Activated CD8-positive, alpha-beta memory T cell treated with anti-CD3 and anti-CD28 coated beads, Interleukin-2, amount 50 U/mL, for 48 hours (primary cell): ENCODE measurements around the gene RGMA.

Experiments
- DNase-seq: peaks from one replicate; pipeline ENCODE4 v3.0.0-alpha.2; 2020

RGMA gene, protein sequence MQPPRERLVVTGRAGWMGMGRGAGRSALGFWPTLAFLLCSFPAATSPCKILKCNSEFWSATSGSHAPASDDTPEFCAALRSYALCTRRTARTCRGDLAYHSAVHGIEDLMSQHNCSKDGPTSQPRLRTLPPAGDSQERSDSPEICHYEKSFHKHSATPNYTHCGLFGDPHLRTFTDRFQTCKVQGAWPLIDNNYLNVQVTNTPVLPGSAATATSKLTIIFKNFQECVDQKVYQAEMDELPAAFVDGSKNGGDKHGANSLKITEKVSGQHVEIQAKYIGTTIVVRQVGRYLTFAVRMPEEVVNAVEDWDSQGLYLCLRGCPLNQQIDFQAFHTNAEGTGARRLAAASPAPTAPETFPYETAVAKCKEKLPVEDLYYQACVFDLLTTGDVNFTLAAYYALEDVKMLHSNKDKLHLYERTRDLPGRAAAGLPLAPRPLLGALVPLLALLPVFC

DNA sequence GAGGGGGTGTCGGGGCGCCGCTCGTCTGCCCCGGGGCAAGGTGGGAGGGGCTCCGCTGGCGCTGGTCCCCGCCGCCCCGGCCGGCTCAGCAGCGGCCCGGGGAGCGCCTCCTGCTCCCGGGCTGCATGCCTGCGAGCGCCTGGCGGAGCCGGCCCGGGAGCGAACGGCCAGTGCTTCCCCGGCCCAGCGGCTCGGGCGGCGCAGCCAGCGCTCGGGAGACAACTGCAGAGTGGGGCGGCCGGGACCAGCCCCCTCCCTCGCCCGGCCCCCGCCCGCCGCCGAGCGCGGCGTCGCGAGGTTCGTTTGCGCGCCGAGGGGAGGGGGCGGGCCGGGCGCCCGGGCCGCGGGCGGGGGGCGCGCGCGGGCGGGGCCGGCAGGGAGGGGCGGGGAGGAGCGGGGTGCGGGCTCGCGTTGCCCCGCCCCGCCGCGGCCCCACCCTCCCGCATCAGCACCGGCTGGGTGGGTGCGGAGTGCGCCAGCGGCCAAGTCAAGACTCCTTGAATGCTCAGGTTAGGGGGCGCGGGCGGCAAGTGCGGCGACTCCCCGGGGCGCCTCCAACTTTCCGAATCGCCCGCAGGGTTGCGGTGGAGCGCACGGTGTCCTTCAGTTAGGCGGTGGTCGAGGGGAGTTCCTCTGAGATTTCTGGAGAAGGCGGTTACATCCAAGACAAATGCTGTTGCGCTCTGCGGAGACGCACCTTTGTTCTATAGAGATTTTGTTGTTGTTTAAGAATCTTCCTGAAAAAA, at the start of gene RGMA:
RGMA (minus strand) TSS at position 231 of the 746 bp plus-strand sequence. CDS start 279 bp downstream, outside the sequence.
- no peak for DNase-seq

DNA sequence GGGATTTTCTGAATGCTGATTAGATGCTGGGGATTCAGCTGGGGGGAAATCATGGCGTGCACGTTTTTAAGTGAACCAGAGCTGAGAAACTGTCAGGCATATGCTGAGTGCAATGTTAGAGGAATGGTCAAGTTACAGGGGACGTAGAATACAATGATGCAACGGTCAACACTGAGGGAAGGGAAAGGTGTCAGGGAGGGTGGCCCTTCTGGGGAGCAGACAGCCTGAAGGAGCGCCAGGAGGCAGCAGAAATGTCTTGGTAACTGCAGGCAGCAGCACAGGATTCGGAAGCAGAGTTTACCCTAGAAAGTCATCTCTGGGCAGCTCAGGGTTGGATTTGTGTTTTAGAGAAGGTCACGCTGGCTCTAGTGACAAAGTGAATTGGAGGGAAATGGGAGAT, 47.6 kb upstream of the RGMA start:
- DNase-seq: no peak

DNA sequence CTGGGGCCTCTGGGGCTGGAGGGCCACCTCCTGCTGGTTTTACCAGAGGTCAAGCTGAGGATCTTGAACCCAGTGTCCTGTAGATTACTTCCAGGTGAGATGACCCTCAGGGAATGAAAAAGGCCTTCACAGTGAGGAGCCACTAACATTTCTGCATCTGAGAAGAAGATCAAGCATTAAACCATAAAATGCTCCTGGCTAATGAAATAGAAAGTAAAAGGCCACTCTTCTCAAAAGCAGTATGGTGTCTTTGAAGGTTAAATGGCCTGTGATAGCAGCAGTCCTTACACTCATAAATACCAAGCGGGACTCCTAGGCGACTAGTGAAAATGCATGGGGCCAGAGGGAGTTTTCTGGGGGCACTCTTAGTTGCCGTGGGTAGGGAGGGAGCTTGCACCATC, 47.0 kb upstream of the RGMA start:
- DNase-seq: no peak

DNA sequence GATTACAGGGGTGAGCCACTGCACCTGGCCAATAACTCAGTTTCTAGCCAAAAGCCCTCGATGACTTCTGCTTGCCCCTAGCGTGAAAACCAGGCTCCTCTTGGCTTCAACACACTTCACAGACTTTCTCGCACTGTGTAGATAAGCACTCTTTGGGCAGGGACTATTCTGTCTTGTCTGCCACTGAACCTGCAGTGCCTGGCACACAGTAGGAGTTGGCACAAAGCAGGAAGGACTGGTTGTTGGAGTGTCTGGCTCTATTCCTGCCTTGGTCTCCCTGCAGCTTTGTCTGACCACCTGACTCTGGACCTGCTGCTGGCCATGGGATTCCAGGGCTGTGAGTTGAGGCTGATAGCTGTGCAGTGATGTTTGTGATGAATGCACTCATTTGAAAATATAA, 46.4 kb upstream of the RGMA start:
- DNase-seq: no peak

DNA sequence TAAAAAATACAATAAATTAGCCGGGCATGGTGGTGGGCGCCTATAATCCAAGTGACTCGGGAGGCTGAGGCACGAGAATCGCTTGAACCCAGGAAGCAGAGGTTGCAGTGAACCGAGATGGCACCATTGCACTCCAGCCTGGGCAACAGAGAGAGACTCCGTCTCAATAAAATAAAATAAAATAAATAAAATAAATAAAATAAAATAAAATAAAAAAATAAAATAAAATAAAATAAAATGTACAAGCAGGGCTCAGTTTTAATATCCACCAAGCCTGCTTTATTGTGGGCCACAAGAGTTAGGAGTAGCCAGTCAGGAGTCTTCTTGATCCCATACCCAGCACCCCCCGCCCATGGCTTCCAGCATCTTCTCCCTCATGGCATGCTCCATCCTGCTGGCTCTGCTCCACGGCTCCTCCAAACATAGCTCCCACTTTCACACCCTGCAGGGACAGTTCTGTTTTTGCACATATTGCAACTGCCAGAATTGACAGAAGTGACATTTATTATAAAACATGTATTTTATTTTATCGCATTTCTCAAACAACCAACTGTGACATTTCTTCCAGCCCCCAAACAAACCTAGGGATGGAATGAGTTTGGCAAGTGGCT, 42.6 kb upstream of the RGMA start:
- no peak for DNase-seq

DNA sequence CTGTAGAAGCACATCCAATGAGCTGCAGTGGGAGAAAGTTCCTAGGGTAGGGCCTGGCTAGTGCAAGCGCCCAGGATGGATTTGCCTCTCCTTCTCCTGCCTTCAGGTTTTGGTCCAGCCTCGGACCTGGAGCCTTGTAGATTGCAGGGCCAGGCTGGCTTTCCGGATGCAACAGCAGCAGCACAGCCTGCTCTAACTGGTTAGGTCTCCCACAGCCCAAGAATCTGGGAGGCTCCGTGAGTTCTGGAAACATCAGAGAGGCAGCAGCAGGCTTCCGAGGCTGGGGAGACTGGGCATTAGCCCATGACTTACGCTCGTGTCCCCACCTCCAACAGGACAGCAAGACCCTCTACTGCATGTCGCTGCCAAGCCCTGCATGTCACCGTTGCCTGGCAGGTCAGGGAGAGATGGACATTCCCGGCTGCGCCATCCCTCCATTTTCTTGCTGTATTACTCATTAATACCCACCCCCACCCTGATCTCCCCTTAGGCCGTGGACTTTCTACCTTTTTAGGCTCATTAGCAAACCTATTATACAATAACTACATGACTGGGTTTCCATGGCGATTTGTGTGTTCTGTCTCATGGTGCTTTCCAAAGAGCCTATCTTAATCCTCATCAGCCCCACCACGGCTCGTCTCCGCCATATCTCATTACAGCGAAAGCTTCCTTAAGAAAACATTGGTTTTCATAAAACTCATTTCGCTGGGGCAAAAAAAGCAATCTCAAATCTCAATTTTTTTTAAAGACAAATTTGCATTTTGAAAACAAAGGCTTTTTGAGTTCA, 40.9 kb upstream of the RGMA start:
- DNase-seq: no peak

DNA sequence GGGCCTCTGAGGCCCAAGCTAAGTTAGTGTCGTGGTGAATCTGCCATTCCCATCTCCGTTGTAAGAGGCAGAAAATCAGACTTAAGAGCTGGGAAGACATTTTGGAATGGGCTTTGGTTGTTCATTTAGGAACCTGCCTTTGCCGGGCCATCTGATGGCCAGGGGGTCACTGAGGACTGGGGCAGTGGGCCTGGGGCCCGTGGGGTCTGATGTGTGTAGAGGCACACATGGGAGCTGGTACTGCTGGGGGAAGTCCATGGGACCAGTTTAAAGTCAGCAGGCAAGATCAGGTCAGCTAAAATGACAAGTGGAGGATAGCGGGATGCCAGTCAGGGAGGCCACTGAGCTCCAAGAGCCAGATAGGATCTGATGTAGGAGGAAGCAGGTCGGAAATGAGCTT, 38.3 kb upstream of the RGMA start:
- DNase-seq: no peak

DNA sequence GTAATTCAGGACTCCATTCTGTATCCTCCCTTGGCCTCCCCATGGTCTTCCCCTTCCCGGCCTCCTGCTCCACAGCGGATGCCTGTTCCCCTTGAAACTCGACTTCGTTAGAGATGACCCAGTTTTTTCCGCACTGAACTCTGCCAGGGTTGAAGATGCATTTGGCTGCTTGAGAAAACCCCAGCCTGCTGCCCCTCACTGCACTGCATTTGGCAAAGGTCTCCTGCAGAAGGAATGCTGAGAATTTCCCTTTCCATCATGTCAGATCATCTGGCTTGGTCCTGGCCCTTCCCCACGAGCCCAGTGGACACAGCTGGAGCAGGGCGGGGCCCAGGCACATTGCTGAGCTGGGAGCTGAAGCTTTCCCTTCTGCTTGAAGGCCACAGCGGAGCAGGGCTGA, 37.6 kb upstream of the RGMA start:
- DNase-seq: no peak

DNA sequence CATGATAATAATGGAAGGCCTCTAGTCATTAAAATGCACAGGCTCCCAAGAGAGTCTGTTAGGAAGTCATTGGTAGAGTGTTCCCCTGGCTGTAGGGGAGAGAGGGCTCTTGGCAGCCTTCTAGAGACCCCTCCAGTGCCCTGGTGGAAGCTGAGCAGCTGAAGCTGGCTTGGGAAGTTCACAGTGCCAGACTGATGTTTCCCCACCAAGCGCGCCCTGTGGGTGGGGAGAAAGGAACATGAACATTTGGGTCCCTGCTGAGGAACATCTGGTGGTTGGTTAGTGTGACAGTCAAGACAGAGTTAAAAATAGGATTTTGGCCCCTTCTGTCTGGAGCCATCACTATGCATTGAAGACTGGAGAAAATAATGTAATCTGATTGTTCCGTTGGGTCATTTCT, 37.1 kb upstream of the RGMA start:
- no peak for DNase-seq

DNA sequence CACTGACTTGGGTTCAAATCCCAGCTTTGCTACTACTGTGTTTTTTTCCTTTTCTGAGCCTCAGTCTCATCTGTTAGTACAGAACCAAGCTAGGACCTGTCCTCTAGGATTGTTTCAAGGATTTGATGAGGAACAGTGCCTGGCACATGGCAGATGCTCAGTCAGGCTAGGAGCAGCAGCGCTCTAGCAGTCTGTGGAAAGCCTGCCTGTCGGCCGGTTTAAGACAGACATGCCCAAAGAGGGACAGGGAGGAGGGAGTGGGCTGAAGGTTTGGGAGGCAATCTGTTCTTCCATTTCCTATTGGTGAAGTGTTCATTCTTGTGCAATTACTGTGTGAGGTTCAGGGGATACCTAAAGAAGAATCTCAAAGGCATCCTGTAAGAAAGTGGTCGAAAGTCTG, 35.1 kb upstream of the RGMA start:
- DNase-seq: no peak

DNA sequence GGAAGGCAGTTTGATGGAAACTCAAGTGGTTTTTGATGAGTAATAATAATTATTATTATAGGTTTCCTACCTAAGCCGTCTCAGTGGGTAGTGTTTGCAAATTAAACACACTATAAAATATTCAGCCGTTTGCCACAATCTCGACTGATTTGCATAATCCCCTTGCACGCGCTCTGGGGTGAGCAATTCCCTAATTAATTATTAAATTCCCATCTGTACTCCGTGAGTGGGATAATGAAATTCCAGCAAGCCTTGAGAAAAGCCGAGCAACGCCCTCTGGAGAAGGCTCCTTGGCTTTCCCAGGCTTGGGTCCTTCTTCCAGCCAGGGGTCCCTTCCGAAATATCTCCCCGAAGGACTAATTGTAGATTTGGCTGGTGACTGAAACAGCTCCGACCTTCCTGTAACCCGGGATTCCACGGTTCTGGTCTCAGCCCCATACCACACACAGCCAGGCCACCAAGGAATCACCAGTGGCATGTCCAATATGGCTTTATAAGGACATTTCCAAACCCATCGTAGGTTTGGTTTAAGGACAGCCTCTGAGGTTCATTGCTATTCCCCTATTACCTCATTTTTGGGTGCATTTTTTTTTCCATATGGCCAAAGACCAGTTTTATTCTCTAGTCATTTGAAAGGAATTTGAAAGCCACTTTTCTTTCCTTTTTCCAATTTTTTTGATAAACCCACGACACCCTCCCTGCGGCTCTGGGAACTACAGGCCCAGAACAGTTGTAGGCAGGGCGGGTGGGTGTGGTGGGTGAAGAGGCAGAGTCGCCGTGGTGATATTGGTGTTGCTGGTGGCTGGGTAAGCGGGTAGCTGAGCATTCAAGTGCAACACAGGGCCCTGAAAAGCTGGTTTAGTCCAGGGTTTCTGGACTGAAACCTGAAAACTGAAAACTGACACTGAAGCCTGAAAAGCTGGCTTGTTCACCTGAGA, 33.2 kb upstream of the RGMA start:
- DNase-seq: no peak

DNA sequence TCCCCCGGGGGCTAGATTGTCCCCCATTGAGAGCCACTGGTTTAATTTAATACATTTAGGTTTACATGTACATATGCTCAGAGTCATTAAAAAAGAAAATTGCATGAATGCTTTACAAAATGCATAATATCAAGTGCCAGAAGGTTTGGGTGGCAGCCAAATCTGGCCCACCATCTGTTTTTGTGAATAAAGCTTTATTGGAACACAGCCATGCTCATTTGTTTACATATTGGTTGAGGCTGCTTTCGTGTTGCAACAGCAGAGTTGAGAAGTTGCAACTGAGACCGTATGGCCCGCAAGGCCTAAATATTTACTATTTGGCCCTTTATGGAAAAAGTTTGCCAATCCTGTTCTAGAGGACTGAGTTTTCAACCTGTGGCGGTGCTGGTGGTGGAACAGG, 32.1 kb upstream of the RGMA start:
- no peak for DNase-seq

DNA sequence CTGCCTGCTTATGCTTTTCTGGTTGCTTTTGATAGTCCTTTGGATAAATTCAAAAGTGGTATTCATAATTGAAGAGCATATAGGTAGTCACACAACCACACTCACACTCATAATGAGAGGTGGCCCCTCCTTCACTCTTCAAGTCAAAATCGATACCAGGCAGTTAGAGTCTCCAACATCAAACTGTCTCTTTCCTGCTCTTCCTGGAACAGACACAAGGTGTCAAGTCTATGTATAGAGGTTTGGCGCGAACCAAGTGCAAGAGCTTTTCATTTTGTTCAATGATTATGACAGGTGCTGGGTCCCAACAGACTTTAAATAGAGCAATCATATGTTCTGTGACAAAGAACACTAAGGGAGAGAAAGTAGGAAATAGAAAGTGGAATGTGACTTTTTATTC, 29.9 kb upstream of the RGMA start:
- no peak for DNase-seq

DNA sequence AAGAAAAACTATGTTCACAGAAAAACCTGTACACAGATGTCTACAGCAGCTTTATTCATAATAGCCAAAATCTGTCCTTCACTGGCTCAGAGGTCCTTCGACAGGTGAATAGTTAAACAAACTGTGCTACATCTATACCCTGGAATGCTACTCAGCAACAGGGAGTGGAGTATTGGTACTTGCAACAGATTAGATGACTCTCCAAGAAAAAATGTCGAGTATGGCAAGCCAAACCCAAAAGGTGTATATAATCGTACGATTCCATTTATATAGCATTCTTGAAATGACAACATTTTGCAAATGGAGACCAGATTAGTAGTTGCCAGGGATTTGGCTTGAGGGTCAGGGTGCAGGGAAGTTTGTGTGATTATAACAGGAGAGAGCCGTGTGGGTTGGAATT, 22.4 kb upstream of the RGMA start:
- DNase-seq: no peak

DNA sequence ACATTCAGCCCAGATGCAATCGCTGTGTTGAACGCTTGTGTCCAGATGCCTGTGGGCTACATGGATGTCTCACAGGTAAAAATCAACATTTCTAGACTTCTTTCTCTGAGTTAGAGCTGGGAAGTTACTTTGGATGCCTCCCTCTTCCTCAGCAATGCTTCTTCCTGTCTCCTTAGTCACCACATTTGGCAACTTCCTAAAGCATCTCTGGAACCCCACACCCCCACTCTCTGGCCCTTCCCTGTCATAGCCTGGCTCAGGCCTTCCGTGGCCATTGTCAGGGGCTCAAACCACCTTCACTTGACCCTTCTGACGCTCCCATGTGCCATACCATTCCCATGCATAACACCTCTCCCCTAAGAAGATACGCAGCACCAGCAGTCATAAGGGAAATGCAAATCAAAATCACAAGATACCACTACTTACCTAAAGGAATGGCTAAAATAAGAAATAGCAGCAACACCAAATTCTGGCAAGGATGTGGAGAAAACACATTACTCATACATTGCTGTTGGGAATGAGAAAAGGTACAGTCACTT, 21.6 kb upstream of the RGMA start:
- no peak for DNase-seq

DNA sequence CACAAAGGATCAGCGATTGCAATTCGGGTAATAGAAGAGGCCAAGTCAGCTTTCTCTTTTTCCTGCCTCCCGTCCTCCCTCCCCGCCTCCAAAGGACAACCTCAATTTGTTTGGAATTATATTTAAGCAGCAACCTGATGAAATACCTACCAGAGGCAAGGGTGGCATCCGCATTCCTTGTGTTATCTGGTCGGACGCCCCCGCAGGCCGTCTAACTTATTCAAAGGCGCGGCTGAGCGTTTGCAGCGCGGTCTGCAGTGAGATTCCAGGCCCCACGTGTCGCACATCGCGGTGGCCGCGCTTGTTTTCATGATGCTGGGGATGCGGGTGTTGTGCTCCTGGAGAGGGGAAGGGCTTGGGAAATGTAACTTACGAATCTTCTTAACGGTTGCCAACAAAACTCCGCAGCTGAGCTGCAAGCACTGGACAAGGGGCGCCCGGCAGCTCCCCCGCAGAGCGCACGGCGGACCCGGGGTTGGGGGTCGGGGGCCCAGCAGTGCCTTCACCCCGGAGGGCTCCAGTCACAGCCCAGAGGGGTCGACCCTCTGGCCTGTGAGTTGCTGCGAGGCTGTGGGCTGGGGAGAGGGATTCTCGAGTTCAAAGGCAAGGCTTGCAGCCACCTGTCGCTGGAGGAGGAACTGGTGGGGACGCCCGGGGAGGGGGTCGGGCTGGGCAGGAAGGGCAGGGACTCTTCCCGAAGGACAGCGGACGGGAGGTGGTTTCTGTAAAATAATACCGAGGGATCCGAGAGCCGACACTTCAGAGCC, 20.5 kb upstream of the RGMA start:
- no peak for DNase-seq

DNA sequence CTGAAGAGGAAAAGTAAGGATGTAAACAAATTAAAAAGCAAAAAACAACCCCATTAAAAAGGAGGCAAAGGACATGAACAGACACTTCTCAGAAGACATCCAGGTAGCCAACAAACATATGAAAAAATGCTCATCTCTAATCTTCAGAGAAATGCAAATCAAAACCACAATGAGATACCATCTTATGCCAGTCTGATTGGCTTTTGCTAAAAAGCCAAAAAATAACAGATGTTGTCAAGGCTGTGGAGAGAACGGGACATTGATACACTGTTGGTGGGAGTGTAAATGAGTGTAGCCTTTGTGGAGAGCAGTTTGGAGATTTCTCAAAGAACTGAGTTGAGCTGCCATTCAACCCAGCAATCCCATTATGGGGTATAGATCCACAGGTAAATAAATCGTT, 18.6 kb upstream of the RGMA start:
- DNase-seq: no peak

DNA sequence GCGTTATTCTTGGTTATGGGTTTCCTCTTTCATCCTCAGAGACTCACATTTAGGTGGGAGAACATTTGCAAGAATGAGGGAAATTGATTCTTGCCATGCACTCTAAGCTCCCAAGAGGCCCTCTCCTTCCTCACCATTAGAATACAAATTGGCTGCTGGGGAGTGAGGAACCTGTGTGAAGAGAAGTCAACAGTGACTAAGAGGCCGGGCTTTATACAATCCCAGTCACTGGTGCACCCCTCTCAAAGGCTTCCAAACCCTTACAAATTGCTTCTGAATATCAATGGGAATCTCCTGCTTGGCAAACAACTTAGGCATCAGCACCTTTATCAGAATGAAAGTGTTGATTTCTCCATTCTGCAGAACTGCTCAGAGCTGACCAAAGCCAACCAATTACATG, 16.5 kb upstream of the RGMA start:
- no peak for DNase-seq

DNA sequence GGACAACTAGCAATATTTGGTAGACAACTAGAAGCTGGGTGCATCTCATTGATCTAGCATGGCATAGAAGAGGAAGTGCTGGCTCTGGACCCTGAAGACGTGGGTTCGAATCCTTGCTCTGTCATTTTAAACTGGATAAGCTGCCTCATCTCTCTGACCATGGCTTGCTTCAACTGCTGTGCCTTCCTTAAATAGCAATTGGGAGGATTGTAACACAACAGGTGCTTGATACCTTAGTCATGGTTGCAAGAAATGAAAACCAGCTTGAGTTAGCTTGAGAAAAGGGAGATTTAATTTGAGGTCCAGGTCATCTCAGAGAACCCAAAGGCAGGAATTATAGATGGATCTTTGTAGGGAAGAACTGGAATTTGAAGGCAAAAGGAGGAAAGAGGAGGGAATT, 14.8 kb upstream of the RGMA start:
- no peak for DNase-seq

DNA sequence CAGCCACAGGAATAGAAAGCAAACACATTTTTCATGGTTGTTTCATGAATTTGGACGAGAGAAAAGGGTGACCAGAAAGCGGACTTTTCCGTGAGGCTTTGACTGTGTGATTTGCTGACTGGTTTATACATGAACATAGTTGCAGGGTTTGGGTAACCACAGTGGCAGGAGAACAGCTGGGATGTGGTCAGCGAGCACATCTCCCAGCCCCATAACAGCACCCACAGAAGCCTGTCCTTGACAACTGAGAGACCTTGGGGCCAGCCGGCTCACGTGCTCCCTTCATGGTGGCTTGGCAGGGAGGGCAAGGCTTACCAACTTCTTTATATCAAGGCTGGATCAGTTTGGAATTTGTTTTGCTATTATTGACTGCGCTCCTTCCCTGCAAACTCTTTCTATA, 13.2 kb upstream of the RGMA start:
- DNase-seq: no peak

DNA sequence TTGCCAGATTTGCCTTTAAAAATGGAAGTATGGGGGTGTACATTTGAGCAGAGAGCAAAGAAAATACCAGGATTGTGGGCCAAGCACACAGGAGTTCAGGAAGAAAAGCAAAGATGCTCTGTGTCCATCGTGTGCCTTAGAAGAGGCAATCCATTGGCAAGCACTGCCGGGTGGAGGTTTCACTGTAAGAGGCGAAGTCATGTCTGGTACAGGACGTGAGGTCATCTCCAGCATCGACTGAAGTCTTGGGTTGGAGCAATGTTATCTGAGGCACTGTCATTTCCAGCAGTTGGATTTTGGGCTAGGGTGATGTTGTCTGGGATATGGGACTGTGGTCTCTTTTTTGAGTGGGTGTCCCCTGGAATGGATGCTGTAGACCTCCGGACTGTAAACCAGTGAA, 4.8 kb upstream of the RGMA start:
- no peak for DNase-seq
